LHCN-M2 (cell line): ENCODE data around the gene ZNF471. TPM values are rescaled to one million over a fixed set of nuclear protein-coding genes. Genes with fewer than 3 reads are reported as not detected.

Experiments
- DNase-seq: peaks from one replicate; pipeline ENCODE4 v3.0.0-alpha.2; 2012; ENCODE audit warnings: low read depth
- total RNA-seq: library from RNA; depleted of rRNA; stranded (reverse); fragments of >200 nt; gene quantifications from 2 replicates; pipeline ENCODE4 v1.2.3, GENCODE V29; 2014; rRNA removed

ZNF471 gene
- total RNA-seq, 1 experiment from 2014 or later: 1.6 TPM

DNA sequence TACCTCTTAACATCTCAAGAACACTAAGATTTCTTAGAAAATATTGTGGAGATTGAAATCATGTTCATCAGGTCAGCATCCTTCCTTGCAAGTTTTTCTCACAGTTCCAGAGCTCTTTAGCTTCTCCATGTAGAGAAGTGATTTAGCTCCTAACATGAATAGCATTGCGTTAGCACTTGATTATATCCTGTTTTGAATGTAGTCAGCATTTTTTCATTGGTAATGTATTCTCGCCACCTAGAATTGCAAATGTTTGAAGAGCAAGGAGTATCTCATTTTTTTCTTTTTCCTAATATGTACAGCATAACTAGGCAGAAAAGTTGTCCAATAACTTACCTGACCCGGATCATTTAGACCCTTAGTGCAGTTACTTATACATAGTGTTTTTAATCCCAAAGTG is 66.3 kb downstream of the ZNF471 start:
- DNase-seq: no peak

DNA sequence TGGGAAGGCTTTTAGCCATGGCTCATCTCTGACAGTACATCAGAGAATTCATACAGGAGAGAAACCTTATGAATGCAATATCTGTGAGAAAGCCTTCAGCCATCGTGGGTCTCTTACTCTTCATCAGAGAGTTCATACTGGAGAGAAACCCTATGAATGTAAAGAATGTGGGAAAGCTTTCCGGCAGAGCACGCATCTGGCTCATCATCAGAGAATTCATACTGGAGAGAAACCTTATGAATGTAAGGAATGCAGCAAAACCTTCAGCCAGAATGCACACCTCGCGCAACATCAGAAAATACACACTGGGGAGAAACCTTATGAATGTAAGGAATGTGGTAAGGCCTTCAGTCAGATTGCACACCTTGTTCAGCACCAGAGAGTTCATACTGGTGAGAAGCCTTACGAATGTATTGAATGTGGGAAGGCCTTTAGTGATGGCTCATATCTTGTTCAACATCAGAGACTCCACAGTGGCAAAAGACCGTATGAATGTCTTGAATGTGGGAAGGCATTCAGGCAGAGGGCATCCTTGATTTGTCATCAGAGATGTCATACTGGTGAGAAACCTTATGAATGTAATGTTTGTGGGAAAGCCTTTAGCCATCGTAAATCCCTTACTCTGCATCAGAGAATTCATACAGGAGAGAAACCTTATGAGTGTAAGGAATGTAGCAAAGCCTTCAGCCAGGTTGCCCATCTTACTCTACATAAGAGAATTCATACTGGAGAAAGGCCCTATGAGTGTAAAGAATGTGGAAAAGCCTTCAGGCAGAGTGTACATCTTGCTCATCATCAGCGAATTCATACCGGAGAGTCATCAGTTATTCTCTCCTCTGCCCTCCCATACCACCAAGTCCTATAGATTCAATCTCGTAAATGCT is 70.3 kb downstream of the ZNF471 start:
- DNase-seq: no peak

Other genes starting within 250 kb of the ZNF471 start
- not detected in 2 replicates for gene EDDM13, start 235.1 kb upstream of the ZNF471 start, total RNA-seq
- 2.9 and 4.6 TPM in 2 replicates for gene ZSCAN5A, start 193.0 kb upstream of the ZNF471 start, total RNA-seq
- gene ZNF582, start 114.3 kb upstream of the ZNF471 start, total RNA-seq: 1.5 and 2.2 TPM in 2 replicates
- gene ZNF583, start 103.5 kb upstream of the ZNF471 start, total RNA-seq: 8.8 and 11.1 TPM in 2 replicates
- 3.1 and 4.8 TPM in 2 replicates for gene ZNF667, start 30.5 kb upstream of the ZNF471 start, total RNA-seq
- gene ZFP28, start 31.1 kb downstream of the ZNF471 start, total RNA-seq: 3.2 and 4.9 TPM in 2 replicates
- gene ZNF470, start 59.6 kb downstream of the ZNF471 start, total RNA-seq: 1.8 and 2.5 TPM in 2 replicates
- 9.4 and 10.8 TPM in 2 replicates for gene ZNF71, start 87.4 kb downstream of the ZNF471 start, total RNA-seq
- gene SMIM17, start 135.3 kb downstream of the ZNF471 start, total RNA-seq: 0.11 and 0.13 TPM in 2 replicates
- not detected in 2 replicates for gene ZNF835, start 163.9 kb downstream of the ZNF471 start, total RNA-seq